Mesothelial cell of epicardium (in vitro differentiated cells): Measurements from ENCODE around the gene FCHSD2. TPM values are rescaled to one million over a fixed set of nuclear protein-coding genes. Genes with fewer than 3 reads are reported as not detected.

Experiments
- DNase-seq, 2 experiments: peaks; one replicate each; pipeline ENCODE4 v3.0.0; 2021; ENCODE audit warnings: low spot score in 2 of 2; ENCODE audit not compliant: unreplicated experiment in 2 of 2
- H3K27ac Mint-ChIP-seq: 2 replicates; pipeline ENCODE4 v1.8.0; 2021; ENCODE audit warnings: mixed read lengths
- H3K27me3 Mint-ChIP-seq: 2 replicates; pipeline ENCODE4 v1.8.0; 2021; ENCODE audit warnings: low read depth, mixed read lengths
- H3K36me3 Mint-ChIP-seq: 2 replicates; pipeline ENCODE4 v1.8.0; 2021; ENCODE audit warnings: mixed read lengths
- H3K4me1 Mint-ChIP-seq: 2 replicates; pipeline ENCODE4 v1.8.0; 2021; ENCODE audit warnings: mixed read lengths
- H3K4me3 Mint-ChIP-seq: 2 replicates; pipeline ENCODE4 v1.8.0; 2021; ENCODE audit warnings: mild to moderate bottlenecking, moderate library complexity, mixed read lengths
- H3K9me3 Mint-ChIP-seq: 2 replicates; pipeline ENCODE4 v1.8.0; 2021; ENCODE audit warnings: mixed read lengths
- total RNA-seq: library from RNA; stranded (reverse); gene quantifications from 3 replicates; pipeline ENCODE4 v1.2.1, GENCODE V29; 2021
- TF ChIP-seq, protein P1 (sequence below): fragments of 200-600 bp; sonication (generic); IDR thresholded peaks from one replicate; pipeline ENCODE4 v1.5.0; 2021; ENCODE audit warnings: antibody characterized with exemption; ENCODE audit not compliant: unreplicated experiment

Gene FCHSD2
- total RNA-seq, 1 donor from 2014 or later, result 33.8 TPM

DNA sequence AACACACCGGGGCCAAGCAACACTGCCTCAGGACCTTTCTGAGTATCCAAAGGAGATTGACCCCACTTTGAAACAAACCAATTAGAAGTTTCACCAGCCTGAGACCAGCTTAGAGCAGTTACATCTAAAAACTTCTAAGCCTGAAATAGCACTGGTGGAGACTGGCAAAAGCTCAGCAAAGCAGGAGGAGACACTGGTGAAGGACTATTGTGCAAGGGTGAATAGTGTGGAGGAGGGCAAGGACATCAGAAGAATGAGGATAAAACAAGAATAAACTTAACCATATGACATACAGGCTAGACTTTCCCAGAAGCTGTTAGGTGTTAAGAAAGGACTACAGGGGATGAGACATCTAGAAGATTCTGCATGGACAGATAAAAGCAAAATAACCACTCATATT, 152.4 kb downstream of the FCHSD2 start:
- Mint-ChIP-seq H3K4me3 (no peak overlapping the region), H3K27me3 (no peaks in the 10 kb centered on the region), H3K9me3 (no peaks in the 10 kb centered on the region), H3K36me3 (peaks cover 7% of the 10 kb centered on the region), H3K27ac (no peak overlapping the region), H3K4me1 (no peaks in the 10 kb centered on the region)
- TF ChIP-seq, protein P1, sequence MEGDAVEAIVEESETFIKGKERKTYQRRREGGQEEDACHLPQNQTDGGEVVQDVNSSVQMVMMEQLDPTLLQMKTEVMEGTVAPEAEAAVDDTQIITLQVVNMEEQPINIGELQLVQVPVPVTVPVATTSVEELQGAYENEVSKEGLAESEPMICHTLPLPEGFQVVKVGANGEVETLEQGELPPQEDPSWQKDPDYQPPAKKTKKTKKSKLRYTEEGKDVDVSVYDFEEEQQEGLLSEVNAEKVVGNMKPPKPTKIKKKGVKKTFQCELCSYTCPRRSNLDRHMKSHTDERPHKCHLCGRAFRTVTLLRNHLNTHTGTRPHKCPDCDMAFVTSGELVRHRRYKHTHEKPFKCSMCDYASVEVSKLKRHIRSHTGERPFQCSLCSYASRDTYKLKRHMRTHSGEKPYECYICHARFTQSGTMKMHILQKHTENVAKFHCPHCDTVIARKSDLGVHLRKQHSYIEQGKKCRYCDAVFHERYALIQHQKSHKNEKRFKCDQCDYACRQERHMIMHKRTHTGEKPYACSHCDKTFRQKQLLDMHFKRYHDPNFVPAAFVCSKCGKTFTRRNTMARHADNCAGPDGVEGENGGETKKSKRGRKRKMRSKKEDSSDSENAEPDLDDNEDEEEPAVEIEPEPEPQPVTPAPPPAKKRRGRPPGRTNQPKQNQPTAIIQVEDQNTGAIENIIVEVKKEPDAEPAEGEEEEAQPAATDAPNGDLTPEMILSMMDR, result no peak
- no peak for DNase-seq

DNA sequence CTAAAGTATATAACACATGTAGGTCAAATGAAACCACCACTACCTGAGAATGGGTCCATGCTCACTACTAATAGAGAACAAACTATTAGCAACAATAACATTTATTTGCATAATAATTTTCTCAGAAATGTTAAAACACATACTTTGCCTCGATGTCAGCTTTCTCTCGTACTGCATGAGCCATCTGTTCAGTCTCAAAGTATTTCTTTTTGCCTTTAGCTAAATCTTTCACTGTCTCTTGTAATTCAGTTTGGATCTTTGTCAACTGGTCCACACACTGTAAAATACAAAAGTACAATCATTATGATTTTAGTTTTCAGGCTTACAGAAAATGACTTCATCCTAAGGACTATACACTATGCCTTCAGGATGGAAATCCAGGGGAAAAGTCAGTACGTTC, 153.3 kb downstream of the FCHSD2 start:
- Mint-ChIP-seq H3K27me3 (no peaks in the 10 kb centered on the region), H3K36me3 (peaks cover 7% of the 10 kb centered on the region), H3K27ac (no peak overlapping the region), H3K4me3 (no peak overlapping the region), H3K4me1 (no peaks in the 10 kb centered on the region), H3K9me3 (no peaks in the 10 kb centered on the region)
- TF ChIP-seq, protein P1, result no peak
- DNase-seq, result no peak

DNA sequence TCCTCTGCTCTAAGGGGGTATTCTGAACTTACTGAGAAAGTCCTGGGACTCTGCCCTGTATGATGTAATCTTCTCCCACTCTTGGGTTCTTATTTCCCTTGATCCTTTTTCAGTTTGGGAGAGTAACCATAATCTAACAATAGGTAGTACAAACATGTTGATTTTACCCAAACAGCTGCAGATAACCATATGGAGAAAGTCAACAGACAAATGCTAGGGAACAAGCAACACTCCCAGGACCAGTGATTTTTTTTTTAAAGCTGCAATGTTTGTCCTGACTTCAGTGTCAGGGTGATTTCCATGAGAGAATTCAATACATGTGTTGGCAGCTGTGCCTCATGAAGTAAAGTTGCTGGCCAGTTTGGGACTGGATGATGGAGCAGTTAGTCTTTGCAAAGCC, 156.5 kb downstream of the FCHSD2 start:
- H3K36me3 Mint-ChIP-seq, result peaks cover 9% of the 10 kb centered on the region
- H3K9me3 Mint-ChIP-seq, result no peaks in the 10 kb centered on the region
- no peaks in the 10 kb centered on the region for H3K4me1 Mint-ChIP-seq
- no peaks in the 10 kb centered on the region for H3K27me3 Mint-ChIP-seq
- DNase-seq, result no peak
- no peak overlapping the region for H3K27ac Mint-ChIP-seq
- TF ChIP-seq, protein P1, result no peak
- no peak overlapping the region for H3K4me3 Mint-ChIP-seq

DNA sequence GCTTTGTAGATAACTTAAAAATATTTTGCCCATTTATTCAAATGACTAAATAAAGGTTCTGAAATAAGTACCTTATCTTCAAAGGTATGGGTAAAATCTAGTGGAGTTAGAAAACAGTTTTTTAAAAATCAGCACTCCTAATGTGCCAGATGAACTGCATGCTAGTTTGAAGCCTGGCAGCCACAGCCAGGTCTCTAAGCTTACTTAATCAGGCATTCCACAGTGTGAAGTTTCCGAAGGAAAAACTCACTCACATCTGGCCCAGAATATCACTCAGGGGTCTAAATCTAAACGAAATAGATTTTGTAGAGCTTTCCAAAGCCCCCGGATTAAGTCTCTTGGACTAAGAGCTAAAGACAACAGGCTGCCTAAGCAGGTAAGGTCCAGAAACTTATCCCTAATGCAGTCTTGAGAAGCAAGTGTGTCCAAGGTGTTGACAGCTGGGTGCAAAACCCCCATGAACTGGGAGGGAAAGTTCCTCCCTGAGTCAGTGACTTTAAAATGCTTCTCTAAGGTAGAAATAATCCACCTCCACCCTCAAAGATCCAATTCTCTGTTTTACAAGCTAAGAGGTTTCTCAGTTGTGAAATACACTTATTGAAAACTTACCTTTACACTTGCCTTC, 157.6 kb downstream of the FCHSD2 start:
- DNase-seq, result no peak
- Mint-ChIP-seq H3K27ac (no peak overlapping the region), H3K9me3 (no peaks in the 10 kb centered on the region), H3K36me3 (peaks cover 10% of the 10 kb centered on the region), H3K27me3 (no peaks in the 10 kb centered on the region), H3K4me1 (no peaks in the 10 kb centered on the region), H3K4me3 (no peak overlapping the region)
- TF ChIP-seq, protein P1, result no peak

DNA sequence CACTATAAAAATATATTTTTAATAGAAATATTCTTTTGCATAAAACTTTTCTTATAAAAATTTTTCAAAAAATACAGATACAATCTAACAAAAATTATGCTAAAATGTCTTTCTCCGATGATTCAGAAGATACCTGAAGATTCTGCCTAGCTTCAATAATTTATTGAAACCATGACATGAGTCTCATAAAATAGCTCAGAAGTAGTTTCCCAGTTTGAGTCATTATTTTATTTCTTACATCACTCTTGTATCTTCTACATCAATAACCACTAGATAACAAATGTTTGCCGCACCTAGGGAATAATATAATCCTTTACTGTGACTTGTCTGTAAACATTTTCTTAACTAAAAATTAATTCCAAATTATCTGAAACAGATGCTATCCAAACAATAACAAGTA, 158.6 kb downstream of the FCHSD2 start:
- Mint-ChIP-seq H3K4me1 (no peaks in the 10 kb centered on the region), H3K27ac (no peak overlapping the region), H3K36me3 (peaks cover 15% of the 10 kb centered on the region), H3K9me3 (no peaks in the 10 kb centered on the region), H3K27me3 (no peaks in the 10 kb centered on the region), H3K4me3 (no peak overlapping the region)
- DNase-seq, result no peak
- TF ChIP-seq, protein P1, result no peak
